ENCODE measurements around the gene CD58.

The CD58 gene, protein sequence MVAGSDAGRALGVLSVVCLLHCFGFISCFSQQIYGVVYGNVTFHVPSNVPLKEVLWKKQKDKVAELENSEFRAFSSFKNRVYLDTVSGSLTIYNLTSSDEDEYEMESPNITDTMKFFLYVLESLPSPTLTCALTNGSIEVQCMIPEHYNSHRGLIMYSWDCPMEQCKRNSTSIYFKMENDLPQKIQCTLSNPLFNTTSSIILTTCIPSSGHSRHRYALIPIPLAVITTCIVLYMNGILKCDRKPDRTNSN

DNA sequence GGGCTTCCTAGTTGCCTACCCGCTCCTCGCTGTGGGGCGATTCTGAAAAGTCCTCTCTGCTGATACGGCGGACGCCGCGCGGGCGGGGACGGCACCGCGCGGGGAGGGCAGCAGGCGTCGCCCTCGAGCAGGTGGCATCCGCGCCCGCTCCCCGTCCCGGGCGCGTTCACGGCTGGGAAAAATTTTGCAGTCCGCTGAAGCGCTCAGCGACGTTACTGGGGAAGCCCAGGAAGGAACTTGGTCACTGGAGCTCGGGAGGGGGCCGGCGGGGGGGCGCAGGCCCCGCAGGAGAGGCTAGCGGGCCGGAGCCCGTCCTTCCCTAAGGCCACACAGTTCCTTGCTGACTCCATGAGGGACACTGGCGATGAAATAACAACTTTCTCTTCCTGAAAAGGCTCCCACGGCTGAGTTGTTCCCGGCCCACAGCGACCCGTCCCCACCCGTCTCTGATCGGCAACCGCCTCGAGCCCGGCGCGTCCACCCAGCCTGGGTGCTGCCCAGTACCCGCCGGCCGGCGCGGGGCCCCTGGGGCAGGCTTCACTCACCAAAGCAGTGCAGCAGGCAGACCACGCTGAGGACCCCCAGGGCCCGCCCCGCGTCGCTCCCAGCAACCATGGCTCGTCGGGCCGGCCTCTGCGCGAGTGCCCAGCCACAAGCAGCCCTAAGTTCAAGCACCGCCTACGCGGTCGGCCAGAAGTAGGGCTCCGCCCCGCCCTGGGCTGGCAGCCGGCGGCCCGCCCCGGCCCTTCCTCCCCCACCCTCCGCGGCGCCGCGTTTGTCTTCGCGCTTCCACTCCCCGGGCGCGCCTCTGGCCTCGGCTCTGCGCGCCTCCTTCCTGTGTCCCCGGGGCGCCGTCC, at the start of gene CD58:
Gene CD58, minus strand, starts transcription at position 669 of the 857 bp plus-strand sequence. Its CDS starts 54 bp downstream, at position 615.
- ChIA-PET POLR2A (interaction anchor here (0.6 to 1.2 kb wide), 2 partner anchors 200 to 489 kb away, joined by 3 to 4 read pairs; partner anchors contain the start of gene TTF2), CTCF (interaction anchor here (0.6 to 4.6 kb wide), 4 partner anchors 13 to 138 kb away, joined by 3 to 59 read pairs (median 4); no protein-coding TSS in a partner anchor)
- TF ChIP-seq, protein P1, sequence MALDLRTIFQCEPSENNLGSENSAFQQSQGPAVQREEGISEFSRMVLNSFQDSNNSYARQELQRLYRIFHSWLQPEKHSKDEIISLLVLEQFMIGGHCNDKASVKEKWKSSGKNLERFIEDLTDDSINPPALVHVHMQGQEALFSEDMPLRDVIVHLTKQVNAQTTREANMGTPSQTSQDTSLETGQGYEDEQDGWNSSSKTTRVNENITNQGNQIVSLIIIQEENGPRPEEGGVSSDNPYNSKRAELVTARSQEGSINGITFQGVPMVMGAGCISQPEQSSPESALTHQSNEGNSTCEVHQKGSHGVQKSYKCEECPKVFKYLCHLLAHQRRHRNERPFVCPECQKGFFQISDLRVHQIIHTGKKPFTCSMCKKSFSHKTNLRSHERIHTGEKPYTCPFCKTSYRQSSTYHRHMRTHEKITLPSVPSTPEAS (tag by site-specific recombination; IDR thresholded peaks at IDR 0.05), result no peak
- TF ChIP-seq ZNF211 (tag by site-specific recombination; IDR thresholded peaks at IDR 0.05; ENCODE audit: low read depth) (no peak), ZNF146 (tag by site-specific recombination; IDR thresholded peaks at IDR 0.05) (no peak; the same call in 1 of the 2 replicates), ZNF37A (tag by site-specific recombination; IDR thresholded peaks at IDR 0.05) (no peak), ZNF391 (tag by site-specific recombination; IDR thresholded peaks at IDR 0.05; ENCODE audit: borderline replicate concordance, low read depth) (no peak; the same call in 1 of the 2 replicates), ZNF24 (tag by site-specific recombination; IDR thresholded peaks at IDR 0.05) (peak; percentile 32; the same call in 1 of the 2 replicates), ZBTB1 (tag by site-specific recombination; IDR thresholded peaks at IDR 0.05) (no peak), MYNN (tag by site-specific recombination; IDR thresholded peaks at IDR 0.05; ENCODE audit: borderline replicate concordance) (no peak), ZNF510 (tag by site-specific recombination; IDR thresholded peaks at IDR 0.05; ENCODE audit: insufficient replicate concordance) (no peak), ZBTB21 (tag by site-specific recombination; IDR thresholded peaks at IDR 0.05) (no peak), ZNF621 (tag by site-specific recombination; IDR thresholded peaks at IDR 0.05) (no peak), ZNF433 (tag by site-specific recombination; IDR thresholded peaks at IDR 0.05; ENCODE audit: low read depth) (no peak), MZF1 (tag by site-specific recombination; IDR thresholded peaks at IDR 0.05; ENCODE audit: borderline replicate concordance) (no peak), ZNF623 (tag by site-specific recombination; IDR thresholded peaks at IDR 0.05) (no peak), ZNF501 (tag by site-specific recombination; IDR thresholded peaks at IDR 0.05) (peak; percentile 85), ZNF610 (tag by site-specific recombination; IDR thresholded peaks at IDR 0.05; ENCODE audit: borderline replicate concordance) (no peak), ZNF350 (tag by site-specific recombination; IDR thresholded peaks at IDR 0.05) (no peak), SALL2 (tag by site-specific recombination; IDR thresholded peaks at IDR 0.05; ENCODE audit: borderline replicate concordance) (no peak), FEZF1 (tag by site-specific recombination; IDR thresholded peaks at IDR 0.05) (no peak), ZNF311 (tag by site-specific recombination; IDR thresholded peaks at IDR 0.05; ENCODE audit: borderline replicate concordance) (no peak), ZNF184 (tag by site-specific recombination; IDR thresholded peaks at IDR 0.05) (no peak), SP3 (tag by site-specific recombination; IDR thresholded peaks at IDR 0.05) (peak; percentile 77), ZNF549 (tag by site-specific recombination; IDR thresholded peaks at IDR 0.05) (no peak)
- TF ChIP-seq, protein P2, sequence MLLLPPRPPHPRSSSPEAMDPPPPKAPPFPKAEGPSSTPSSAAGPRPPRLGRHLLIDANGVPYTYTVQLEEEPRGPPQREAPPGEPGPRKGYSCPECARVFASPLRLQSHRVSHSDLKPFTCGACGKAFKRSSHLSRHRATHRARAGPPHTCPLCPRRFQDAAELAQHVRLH (tag by site-specific recombination; IDR thresholded peaks at IDR 0.05), result peak; percentile 4; the same call in 1 of the 2 replicates
- TF ChIP-seq, protein P3, sequence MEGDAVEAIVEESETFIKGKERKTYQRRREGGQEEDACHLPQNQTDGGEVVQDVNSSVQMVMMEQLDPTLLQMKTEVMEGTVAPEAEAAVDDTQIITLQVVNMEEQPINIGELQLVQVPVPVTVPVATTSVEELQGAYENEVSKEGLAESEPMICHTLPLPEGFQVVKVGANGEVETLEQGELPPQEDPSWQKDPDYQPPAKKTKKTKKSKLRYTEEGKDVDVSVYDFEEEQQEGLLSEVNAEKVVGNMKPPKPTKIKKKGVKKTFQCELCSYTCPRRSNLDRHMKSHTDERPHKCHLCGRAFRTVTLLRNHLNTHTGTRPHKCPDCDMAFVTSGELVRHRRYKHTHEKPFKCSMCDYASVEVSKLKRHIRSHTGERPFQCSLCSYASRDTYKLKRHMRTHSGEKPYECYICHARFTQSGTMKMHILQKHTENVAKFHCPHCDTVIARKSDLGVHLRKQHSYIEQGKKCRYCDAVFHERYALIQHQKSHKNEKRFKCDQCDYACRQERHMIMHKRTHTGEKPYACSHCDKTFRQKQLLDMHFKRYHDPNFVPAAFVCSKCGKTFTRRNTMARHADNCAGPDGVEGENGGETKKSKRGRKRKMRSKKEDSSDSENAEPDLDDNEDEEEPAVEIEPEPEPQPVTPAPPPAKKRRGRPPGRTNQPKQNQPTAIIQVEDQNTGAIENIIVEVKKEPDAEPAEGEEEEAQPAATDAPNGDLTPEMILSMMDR (tag by site-specific recombination; IDR thresholded peaks at IDR 0.05), result peak; percentile 67
- TF ChIP-seq, protein P4, sequence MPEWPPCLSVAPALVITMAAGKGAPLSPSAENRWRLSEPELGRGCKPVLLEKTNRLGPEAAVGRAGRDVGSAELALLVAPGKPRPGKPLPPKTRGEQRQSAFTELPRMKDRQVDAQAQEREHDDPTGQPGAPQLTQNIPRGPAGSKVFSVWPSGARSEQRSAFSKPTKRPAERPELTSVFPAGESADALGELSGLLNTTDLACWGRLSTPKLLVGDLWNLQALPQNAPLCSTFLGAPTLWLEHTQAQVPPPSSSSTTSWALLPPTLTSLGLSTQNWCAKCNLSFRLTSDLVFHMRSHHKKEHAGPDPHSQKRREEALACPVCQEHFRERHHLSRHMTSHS (tag by site-specific recombination; IDR thresholded peaks at IDR 0.05), result no peak
- TF ChIP-seq, protein P5, sequence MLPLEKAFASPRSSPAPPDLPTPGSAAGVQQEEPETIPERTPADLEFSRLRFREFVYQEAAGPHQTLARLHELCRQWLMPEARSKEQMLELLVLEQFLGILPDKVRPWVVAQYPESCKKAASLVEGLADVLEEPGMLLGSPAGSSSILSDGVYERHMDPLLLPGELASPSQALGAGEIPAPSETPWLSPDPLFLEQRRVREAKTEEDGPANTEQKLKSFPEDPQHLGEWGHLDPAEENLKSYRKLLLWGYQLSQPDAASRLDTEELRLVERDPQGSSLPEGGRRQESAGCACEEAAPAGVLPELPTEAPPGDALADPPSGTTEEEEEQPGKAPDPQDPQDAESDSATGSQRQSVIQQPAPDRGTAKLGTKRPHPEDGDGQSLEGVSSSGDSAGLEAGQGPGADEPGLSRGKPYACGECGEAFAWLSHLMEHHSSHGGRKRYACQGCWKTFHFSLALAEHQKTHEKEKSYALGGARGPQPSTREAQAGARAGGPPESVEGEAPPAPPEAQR (tag by site-specific recombination; IDR thresholded peaks at IDR 0.05), result no peak
- TF ChIP-seq, protein P6, sequence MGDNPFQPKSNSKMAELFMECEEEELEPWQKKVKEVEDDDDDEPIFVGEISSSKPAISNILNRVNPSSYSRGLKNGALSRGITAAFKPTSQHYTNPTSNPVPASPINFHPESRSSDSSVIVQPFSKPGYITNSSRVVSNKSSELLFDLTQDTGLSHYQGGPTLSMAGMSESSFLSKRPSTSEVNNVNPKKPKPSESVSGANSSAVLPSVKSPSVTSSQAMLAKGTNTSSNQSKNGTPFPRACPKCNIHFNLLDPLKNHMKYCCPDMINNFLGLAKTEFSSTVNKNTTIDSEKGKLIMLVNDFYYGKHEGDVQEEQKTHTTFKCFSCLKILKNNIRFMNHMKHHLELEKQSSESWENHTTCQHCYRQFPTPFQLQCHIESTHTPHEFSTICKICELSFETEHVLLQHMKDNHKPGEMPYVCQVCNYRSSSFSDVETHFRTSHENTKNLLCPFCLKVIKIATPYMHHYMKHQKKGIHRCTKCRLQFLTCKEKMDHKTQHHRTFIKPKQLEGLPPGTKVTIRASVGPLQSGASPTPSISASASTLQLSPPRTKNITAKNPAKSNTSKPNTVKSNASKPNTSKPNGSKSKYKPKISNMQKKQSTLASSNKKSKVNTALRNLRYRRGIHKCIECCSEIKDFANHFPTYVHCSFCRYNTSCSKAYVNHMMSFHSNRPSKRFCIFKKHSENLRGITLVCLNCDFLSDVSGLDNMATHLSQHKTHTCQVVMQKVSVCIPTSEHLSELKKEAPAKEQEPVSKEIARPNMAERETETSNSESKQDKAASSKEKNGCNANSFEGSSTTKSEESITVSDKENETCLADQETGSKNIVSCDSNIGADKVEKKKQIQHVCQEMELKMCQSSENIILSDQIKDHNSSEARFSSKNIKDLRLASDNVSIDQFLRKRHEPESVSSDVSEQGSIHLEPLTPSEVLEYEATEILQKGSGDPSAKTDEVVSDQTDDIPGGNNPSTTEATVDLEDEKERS (tag by site-specific recombination; IDR thresholded peaks at IDR 0.05), result no peak

More for the DNA sequence above, at the start of gene CD58:
- Histone ChIP-seq H3K4me1 (ENCODE audit: control insufficient read depth, insufficient read depth, low read length) (no peaks in the 10 kb centered on the region; the same call in 1 of the 2 replicates), H3K27ac (ENCODE audit: extremely low read depth, low read depth, low read length) (peak within 1 kb of the TSS; percentile 56), H3K4me3 (ENCODE audit: low read depth, low read length) (peak within 1 kb of the TSS; percentile 80), H3K36me3 (ENCODE audit: control insufficient read depth in 2 of 2, insufficient read depth in 1 of 2, low read length in 2 of 2) (no peaks in the 10 kb centered on the region), H3K9me3 (ENCODE audit: control insufficient read depth, insufficient read depth, low read depth, low read length) (no peaks in the 10 kb centered on the region)

Measured in HEK293 (cell line).